GM12878 (cell line): ENCODE data around the gene LIMS1. TPM values are rescaled to one million over a fixed set of nuclear protein-coding genes. Genes with fewer than 3 reads are reported as not detected.
"Not testable (repeated sequence)": the region's sequence is repeated elsewhere in the genome, so short reads cannot be mapped to it uniquely, and the experiment has no call there.

Experiments used
- ATAC-seq: fragments of 200-7000 bp; cut with Tn5 transposase; 3 replicates; pipeline ENCODE4 v1.9.1; 2020; ENCODE audit warnings: mild to moderate bottlenecking, moderate library complexity
- BruUV-seq: library from RNA; stranded (reverse); fragments of 400-500 nt; replicated peaks from 2 replicates; lab custom pipeline; 2021; lab: Mats Ljungman, UMichigan
- CTCF ChIA-PET: fragments of 300-600 bp; sonication (Branson Sonifier 250); formaldehyde crosslinking; extraction: SDS; loops from one replicate; lab custom pipeline; 2021; ENCODE audit warnings: inconsistent platforms; lab: Yijun Ruan, JAX
- POLR2A ChIA-PET: fragments of 350-600 bp; formaldehyde crosslinking; extraction: SDS; loops from one replicate; lab custom pipeline; 2021; ENCODE audit warnings: inconsistent platforms; lab: Charles Lee
- RAD21 ChIA-PET: fragments of 300-600 bp; sonication (Branson Sonifier 250); formaldehyde crosslinking; loops from one replicate; lab custom pipeline; 2023; ENCODE audit warnings: antibody characterized with exemption; ENCODE audit not compliant: unreplicated experiment; lab: Charles Lee
- SMC1A ChIA-PET: fragments of 300-600 bp; sonication (Branson Sonifier 250); formaldehyde crosslinking; loops from one replicate; lab custom pipeline; 2023; ENCODE audit not compliant: unreplicated experiment, uncharacterized antibody; lab: Charles Lee
- DNase-seq: peaks from one replicate; pipeline ENCODE4 v3.0.0-alpha.2; 2011; ENCODE audit warnings: low read depth, low spot score
- FAIRE-seq: peaks from 3 replicates; lab custom pipeline; 2011; peaks lifted over from hg19 to GRCh38; lab: Jason Lieb, UNC
- H2AFZ ChIP-seq: 2 replicates; pipeline ENCODE4 v1.6.0; 2011; ENCODE audit warnings: low read depth, low read length, control low read depth; ENCODE audit not compliant: control insufficient read depth
- H3K27ac ChIP-seq: 2 replicates; pipeline ENCODE4 v1.5.1; 2011; ENCODE audit warnings: control low read depth; ENCODE audit not compliant: control insufficient read depth, insufficient read depth
- H3K27me3 ChIP-seq, 2 experiments: replicated peaks in 1 of 2; 2 replicates each; pipeline versions ENCODE4 v1.6.0 to v1.6.1; 2011; ENCODE audit warnings: low read length in 1 of 2; ENCODE audit not compliant: control insufficient read depth in 2 of 2, insufficient read depth in 2 of 2
- H3K36me3 ChIP-seq, 2 experiments: 2 replicates each; pipeline ENCODE4 v1.5.1; 2011; ENCODE audit warnings: low read length in 1 of 2; ENCODE audit not compliant: control insufficient read depth in 2 of 2, insufficient read depth in 2 of 2
- H3K4me1 ChIP-seq: 2 replicates; pipeline ENCODE4 v1.6.1; 2011; ENCODE audit warnings: mild to moderate bottlenecking, low read length, moderate library complexity, mixed read lengths; ENCODE audit not compliant: control insufficient read depth, insufficient read depth
- H3K4me2 ChIP-seq: 2 replicates; pipeline ENCODE4 v1.6.0; 2011; ENCODE audit warnings: control low read depth; ENCODE audit not compliant: control insufficient read depth, insufficient read depth
- H3K4me3 ChIP-seq: fragments of 200-600 bp; sonication (generic); 2 replicates; pipeline ENCODE4 v1.5.1; 2016
- H3K79me2 ChIP-seq: 2 replicates; pipeline ENCODE4 v1.6.0; 2011; ENCODE audit warnings: low read length; ENCODE audit not compliant: control insufficient read depth, insufficient read depth
- H3K9ac ChIP-seq: 2 replicates; pipeline ENCODE4 v1.8.0; 2011; ENCODE audit warnings: low read length, control low read depth, mixed read lengths; ENCODE audit not compliant: control insufficient read depth, insufficient read depth
- H3K9me3 ChIP-seq: replicated peaks from 3 replicates; pipeline ENCODE4 v1.5.1; 2011; ENCODE audit warnings: mild to moderate bottlenecking, low read length; ENCODE audit not compliant: control insufficient read depth, insufficient read depth
- H4K20me1 ChIP-seq: 2 replicates; pipeline ENCODE4 v1.6.0; 2011; ENCODE audit not compliant: control insufficient read depth, insufficient read depth
- WGBS: methylation state at CpG from one replicate; pipeline ENCODE4 v1.1.6; 2016; ENCODE audit warnings: low lambda C conversion rate; ENCODE audit not compliant: insufficient replicate concordance, insufficient coverage; ENCODE audit errors: missing lambda C conversion rate; 5-methylcytosine and 5-hydroxymethylcytosine counted together
- in situ Hi-C: fragments of 300-500 bp; cut with MboI; formaldehyde crosslinking; loops from 9 replicates; pipeline ENCODE4 v1.14.3; 2018; ENCODE audit warnings: mixed read lengths
- intact Hi-C: fragments of 100-400 bp; cut with micrococcal nuclease; formaldehyde crosslinking; loops from one replicate; pipeline ENCODE4 v1.14.2; 2022; ENCODE audit not compliant: unreplicated experiment
- polyA plus RNA-seq, 11 experiments: library from polyadenylated mRNA; depleted of rRNA in 4 of 11; unstranded in 6 of 11; stranded (reverse) in 5 of 11; fragments of >200 nt; fragmentation: Nextera tagmentation in 4 of 11; fragmentation: Illumina TruSeq in 1 of 11; extraction: Ambion mirVana in 4 of 11; extraction: Trizol in 1 of 11; gene quantifications; 1 replicate in 1 of 11; 2 replicates in 10 of 11; pipeline versions ENCODE4 v1.2.1 to v1.2.3, GENCODE V29; 2011 to 2016; ENCODE audit warnings: inconsistent platforms in 2 of 11, missing spikeins in 2 of 11, low read depth in 1 of 11
- total RNA-seq, 4 experiments: library from RNA; depleted of rRNA in 3 of 4; stranded (reverse); fragments of >200 nt in 3 of 4; fragmentation: Illumina TruSeq in 1 of 4; extraction: Trizol in 1 of 4; gene quantifications; 2 replicates each; pipeline versions ENCODE4 v1.2.1 to v1.2.3, GENCODE V29; 2013 to 2021

LIMS1 gene
- total and polyA plus RNA-seq, 10 of the 15 experiments (the other 5 are each of a cell fraction or from before 2014, with no cell fraction given), result 15.7 to 98.1 (median 43.9) TPM

GRCh38 chr2:108524688-108525087 is 9.6 kb upstream of the LIMS1 start:
- ATAC-seq, H3K4me2 ChIP-seq, intact Hi-C loops, H3K9me3 ChIP-seq, BruUV-seq, H4K20me1 ChIP-seq, H3K36me3 ChIP-seq, H2AFZ ChIP-seq, SMC1A ChIA-PET, H3K4me3 ChIP-seq, H3K9ac ChIP-seq, H3K27me3 ChIP-seq, H3K79me2 ChIP-seq, FAIRE-seq, in situ Hi-C loops, RAD21 ChIA-PET, H3K4me1 ChIP-seq, DNase-seq, CTCF ChIA-PET, H3K27ac ChIP-seq: not testable (repeated sequence)
- POLR2A ChIA-PET, result interaction anchor here (0.7 kb wide), 1 partner anchor 51 kb away, joined by 5 read pairs; no protein-coding TSS in a partner anchor
- WGBS, result 81% methylated on average over 5 of the region's 6 CpGs

- RAD21 ChIA-PET, ATAC-seq, intact Hi-C loops, SMC1A ChIA-PET, H3K4me1 ChIP-seq, H3K4me3 ChIP-seq, H2AFZ ChIP-seq, H3K9ac ChIP-seq, DNase-seq, H3K36me3 ChIP-seq, H3K4me2 ChIP-seq, FAIRE-seq, H3K9me3 ChIP-seq, H4K20me1 ChIP-seq, in situ Hi-C loops, H3K27ac ChIP-seq, H3K79me2 ChIP-seq, BruUV-seq, H3K27me3 ChIP-seq, CTCF ChIA-PET: not testable (repeated sequence)
- POLR2A ChIA-PET, result interaction anchor here (0.7 kb wide), 1 partner anchor 50 kb away, joined by 5 read pairs; no protein-coding TSS in a partner anchor
Observed at GRCh38 chr2:108525258-108525657, 9.0 kb upstream of the LIMS1 start.
